ENCODE data around the gene CHST2.

DNA sequence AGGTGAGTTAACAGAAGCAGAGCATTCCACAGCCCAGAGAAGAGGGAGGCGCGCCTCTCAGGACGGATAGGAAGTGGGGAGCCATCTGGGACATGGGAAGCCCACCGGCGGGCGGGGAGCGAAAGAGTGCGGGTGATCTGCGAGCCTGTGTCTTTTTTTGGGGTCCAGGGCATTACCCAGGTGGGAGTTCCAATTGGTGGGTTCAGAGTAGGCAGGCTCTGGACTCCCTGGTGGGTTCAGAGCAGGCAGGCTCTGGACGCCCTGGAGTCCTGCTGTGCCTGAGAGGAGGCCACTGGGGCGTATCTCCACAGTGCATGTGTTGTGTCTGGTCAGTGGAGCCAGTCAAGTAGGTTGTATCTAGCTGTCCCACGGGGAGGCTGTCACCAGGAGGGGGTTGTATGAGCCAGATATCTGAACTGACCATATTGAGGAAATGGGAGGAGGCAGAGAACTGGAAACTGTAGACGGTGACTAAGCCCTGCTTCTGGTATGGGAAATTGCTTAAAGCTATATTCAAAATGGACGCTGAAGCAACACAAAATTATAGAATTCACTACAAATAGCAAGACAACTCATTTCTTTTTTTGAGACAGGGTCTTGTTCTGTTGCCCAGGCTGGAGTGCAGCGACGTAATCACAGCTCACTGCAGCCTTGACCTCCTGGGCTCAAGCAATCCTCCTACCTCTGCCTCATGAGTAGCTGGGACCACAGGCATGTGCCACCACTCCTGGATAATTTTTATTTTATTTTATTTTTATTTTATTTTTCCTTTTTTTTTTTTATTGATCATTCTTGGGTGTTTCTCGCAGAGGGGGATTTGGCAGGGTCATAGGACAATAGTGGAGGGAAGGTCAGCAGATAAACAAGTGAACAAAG, 34.5 kb upstream of the CHST2 start:
- TF ChIP-seq YY1 (IDR thresholded peaks at IDR 0.05; ENCODE audit: insufficient read depth, insufficient read length) = no peak
- no peak for TF ChIP-seq ZNF274 (IDR thresholded peaks at IDR 0.05; ENCODE audit: low read depth, low read length)

All from NT2/D1 (cell line).